ENCODE measurements around the gene DRC7. TPM values are rescaled to one million over a fixed set of nuclear protein-coding genes. Genes with fewer than 3 reads are reported as not detected.
"Not testable (repeated sequence)": the region's sequence is repeated elsewhere in the genome, so short reads cannot be mapped to it uniquely, and the experiment has no call there.

Gene DRC7
- total RNA-seq, 2 donors from 2014 or later: 1.6 to 1.8 TPM

DNA sequence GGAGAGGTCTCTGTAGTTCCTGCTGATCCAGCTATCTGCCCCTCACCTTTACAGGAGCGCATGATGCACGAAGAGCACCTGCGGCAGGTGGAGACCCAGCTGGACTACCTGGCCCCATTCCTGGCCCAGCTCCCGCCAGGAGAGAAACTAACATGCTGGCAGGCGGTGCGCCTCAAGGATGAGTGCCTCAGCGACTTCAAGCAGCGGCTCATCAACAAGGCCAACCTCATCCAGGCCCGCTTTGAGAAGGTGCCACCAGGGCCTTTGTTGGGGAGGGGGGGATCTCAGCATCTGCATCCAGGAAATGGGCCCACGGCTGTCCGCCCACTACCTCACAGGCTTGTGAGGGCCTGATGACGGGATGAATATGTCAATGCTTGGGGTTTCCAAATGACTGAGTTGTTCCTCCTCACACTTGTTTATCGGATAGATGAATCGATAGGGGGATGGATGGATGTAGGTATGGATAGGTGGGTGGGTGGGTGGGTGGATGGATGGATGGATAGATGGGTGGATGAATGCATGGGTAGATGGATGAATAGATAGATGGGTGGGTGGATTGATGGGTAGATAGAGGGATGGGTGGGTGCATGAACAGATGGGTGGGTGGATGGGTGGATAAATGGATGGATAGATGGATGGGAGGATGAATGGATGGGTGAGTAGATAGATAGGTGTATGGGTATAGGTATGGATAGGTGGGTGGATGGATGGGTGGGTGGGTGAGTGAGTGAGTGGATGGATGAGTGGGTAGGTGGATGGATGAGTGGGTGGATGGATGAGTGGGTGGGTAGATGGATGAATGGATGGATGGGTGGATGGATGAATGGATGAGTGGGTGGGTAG is 34.0 kb downstream of the DRC7 start:
- TF ChIP-seq, protein P1, sequence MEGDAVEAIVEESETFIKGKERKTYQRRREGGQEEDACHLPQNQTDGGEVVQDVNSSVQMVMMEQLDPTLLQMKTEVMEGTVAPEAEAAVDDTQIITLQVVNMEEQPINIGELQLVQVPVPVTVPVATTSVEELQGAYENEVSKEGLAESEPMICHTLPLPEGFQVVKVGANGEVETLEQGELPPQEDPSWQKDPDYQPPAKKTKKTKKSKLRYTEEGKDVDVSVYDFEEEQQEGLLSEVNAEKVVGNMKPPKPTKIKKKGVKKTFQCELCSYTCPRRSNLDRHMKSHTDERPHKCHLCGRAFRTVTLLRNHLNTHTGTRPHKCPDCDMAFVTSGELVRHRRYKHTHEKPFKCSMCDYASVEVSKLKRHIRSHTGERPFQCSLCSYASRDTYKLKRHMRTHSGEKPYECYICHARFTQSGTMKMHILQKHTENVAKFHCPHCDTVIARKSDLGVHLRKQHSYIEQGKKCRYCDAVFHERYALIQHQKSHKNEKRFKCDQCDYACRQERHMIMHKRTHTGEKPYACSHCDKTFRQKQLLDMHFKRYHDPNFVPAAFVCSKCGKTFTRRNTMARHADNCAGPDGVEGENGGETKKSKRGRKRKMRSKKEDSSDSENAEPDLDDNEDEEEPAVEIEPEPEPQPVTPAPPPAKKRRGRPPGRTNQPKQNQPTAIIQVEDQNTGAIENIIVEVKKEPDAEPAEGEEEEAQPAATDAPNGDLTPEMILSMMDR (conservative IDR thresholded peaks at IDR 0.05): no peak
- Mint-ChIP-seq H3K4me1 (peaks cover 5% of the 10 kb centered on the region), H3K4me3 (no peak overlapping the region), H3K36me3 (ENCODE audit: low read depth) (peaks cover 6% of the 10 kb centered on the region), H3K27ac (no peak overlapping the region), H3K9me3 (peaks cover 10% of the 10 kb centered on the region), H3K27me3 (ENCODE audit: insufficient read depth) (no peaks in the 10 kb centered on the region)
- H3K9me3 ChIP-seq (ENCODE audit: control insufficient read depth, low read length): no peaks in the 10 kb centered on the region
- H3K27ac ChIP-seq (ENCODE audit: low read depth, low read length): no peak overlapping the region
- H3K9ac ChIP-seq (ENCODE audit: extremely low read depth, low read length, poor library complexity, severe bottlenecking): no peak overlapping the region
- no peaks in the 10 kb centered on the region for H3K27me3 ChIP-seq (ENCODE audit: control insufficient read depth, insufficient read depth, low read length, poor library complexity, severe bottlenecking)
- WGBS, 2 experiments (ENCODE audit: insufficient coverage in 1 of 2, insufficient read length in 1 of 2): 92 to 95% methylated on average over 4 to 14 of the region's 14 CpGs
- DNase-seq: no peak
- no peak overlapping the region for H3K4me3 ChIP-seq (ENCODE audit: low read length)
- no peaks in the 10 kb centered on the region for H3K4me1 ChIP-seq (ENCODE audit: control insufficient read depth, insufficient read depth, low read length)
- no peaks in the 10 kb centered on the region for H3K36me3 ChIP-seq (ENCODE audit: control insufficient read depth, insufficient read depth, low read length)

DNA sequence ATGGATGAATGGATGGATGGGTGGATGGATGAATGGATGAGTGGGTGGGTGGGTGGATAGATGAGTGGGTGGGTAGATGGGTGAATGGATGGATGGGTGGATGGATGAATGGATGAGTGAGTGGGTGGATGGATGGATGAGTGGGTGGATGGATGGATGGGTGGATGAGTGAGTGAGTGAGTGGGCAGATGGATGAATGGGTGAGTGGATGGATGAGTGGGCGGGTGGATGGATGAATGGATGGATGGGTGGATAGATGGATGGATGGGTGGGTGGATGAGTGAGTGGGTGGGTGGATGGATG is 34.5 kb downstream of the DRC7 start:
- Mint-ChIP-seq H3K4me1 (peaks cover 5% of the 10 kb centered on the region), H3K9me3 (peaks cover 13% of the 10 kb centered on the region), H3K27me3 (ENCODE audit: insufficient read depth) (no peaks in the 10 kb centered on the region), H3K36me3 (ENCODE audit: low read depth) (peaks cover 6% of the 10 kb centered on the region), H3K27ac (no peak overlapping the region), H3K4me3 (no peak overlapping the region)
- Histone ChIP-seq H3K9me3 (ENCODE audit: control insufficient read depth, low read length) (no peaks in the 10 kb centered on the region), H3K4me1 (ENCODE audit: control insufficient read depth, insufficient read depth, low read length) (no peaks in the 10 kb centered on the region), H3K36me3 (ENCODE audit: control insufficient read depth, insufficient read depth, low read length) (no peaks in the 10 kb centered on the region), H3K27ac (ENCODE audit: low read depth, low read length) (no peak overlapping the region), H3K4me3 (ENCODE audit: low read length) (no peak overlapping the region), H3K9ac (ENCODE audit: extremely low read depth, low read length, poor library complexity, severe bottlenecking) (no peak overlapping the region), H3K27me3 (ENCODE audit: control insufficient read depth, insufficient read depth, low read length, poor library complexity, severe bottlenecking) (no peaks in the 10 kb centered on the region)
- TF ChIP-seq, protein P1 (conservative IDR thresholded peaks at IDR 0.05): no peak
- DNase-seq: no peak
- WGBS, 2 experiments (ENCODE audit: insufficient coverage in 1 of 2, insufficient read length in 1 of 2): 89% methylated on average over 1 of the region's 1 CpG; no CpG with 5 or more reads in 1 of the 2 experiments

DNA sequence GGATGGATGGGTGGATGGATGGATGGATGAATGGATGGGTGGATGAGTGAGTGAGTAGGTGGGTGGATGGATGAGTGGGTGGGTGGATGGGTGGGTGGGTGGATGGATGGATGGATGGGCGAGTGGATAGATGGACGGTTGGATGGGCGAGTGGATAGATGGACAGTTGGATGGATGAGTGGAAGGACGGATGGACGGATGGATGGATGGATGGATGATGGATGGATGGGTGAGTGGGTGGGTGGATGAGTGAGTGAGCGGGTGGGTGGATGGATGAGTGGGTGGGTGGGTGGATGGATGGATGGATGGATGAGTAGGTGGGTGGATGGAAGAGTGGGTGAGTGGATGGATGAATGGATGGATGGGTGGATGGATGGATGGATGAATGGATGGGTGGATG is 35.2 kb downstream of the DRC7 start:
- not testable (repeated sequence) for H3K9me3 ChIP-seq (ENCODE audit: control insufficient read depth, low read length); H3K27me3 Mint-ChIP-seq (ENCODE audit: insufficient read depth); H3K4me3 Mint-ChIP-seq; H3K27ac ChIP-seq (ENCODE audit: low read depth, low read length); H3K27me3 ChIP-seq (ENCODE audit: control insufficient read depth, insufficient read depth, low read length, poor library complexity, severe bottlenecking); H3K36me3 ChIP-seq (ENCODE audit: control insufficient read depth, insufficient read depth, low read length); H3K27ac Mint-ChIP-seq; H3K4me3 ChIP-seq (ENCODE audit: low read length); DNase-seq; H3K36me3 Mint-ChIP-seq (ENCODE audit: low read depth); H3K4me1 ChIP-seq (ENCODE audit: control insufficient read depth, insufficient read depth, low read length); H3K4me1 Mint-ChIP-seq; H3K9ac ChIP-seq (ENCODE audit: extremely low read depth, low read length, poor library complexity, severe bottlenecking)
- WGBS, 2 experiments (ENCODE audit: insufficient coverage in 1 of 2, insufficient read length in 1 of 2): 90 to 98% methylated on average over 4 to 6 of the region's 6 CpGs
- H3K9me3 Mint-ChIP-seq: peaks cover 13% of the 10 kb centered on the region
